Measurements from ENCODE around the gene CLDN8.

DNA sequence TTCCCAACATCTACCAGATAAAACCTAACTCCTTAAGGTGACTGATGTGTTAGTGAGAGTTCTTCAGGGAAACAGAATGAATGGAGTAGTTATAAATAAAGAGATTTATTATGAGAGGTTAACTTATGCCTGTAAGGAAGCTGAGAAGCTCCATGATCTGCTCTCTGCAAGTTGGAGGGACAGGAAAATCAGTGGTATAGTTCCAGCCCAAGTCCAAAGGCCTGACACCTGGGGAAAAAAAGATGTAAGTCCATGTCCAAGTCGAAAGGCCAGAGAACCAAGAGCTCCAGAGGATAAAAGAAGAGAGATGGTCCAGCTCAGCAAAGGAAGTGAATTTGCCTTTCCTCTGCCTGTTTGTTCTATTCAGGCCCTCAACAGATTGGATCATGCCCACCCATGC, 39.8 kb upstream of the CLDN8 start:
- TF ChIP-seq, protein P1, sequence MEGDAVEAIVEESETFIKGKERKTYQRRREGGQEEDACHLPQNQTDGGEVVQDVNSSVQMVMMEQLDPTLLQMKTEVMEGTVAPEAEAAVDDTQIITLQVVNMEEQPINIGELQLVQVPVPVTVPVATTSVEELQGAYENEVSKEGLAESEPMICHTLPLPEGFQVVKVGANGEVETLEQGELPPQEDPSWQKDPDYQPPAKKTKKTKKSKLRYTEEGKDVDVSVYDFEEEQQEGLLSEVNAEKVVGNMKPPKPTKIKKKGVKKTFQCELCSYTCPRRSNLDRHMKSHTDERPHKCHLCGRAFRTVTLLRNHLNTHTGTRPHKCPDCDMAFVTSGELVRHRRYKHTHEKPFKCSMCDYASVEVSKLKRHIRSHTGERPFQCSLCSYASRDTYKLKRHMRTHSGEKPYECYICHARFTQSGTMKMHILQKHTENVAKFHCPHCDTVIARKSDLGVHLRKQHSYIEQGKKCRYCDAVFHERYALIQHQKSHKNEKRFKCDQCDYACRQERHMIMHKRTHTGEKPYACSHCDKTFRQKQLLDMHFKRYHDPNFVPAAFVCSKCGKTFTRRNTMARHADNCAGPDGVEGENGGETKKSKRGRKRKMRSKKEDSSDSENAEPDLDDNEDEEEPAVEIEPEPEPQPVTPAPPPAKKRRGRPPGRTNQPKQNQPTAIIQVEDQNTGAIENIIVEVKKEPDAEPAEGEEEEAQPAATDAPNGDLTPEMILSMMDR (IDR thresholded peaks at IDR 0.05): no peak
- TF ChIP-seq POLR2AphosphoS5 (IDR thresholded peaks at IDR 0.05): no peak

Data from breast epithelium (tissue), 3 donors.